ENCODE data around the gene CTPS2.

Gene CTPS2

GRCh38 chrX:16711219-16711811 lies 1.2 kb downstream of the CTPS2 start:
- DNase-seq (ENCODE audit: insufficient read length, low spot score), result no peak
- TF ChIP-seq, protein P1, sequence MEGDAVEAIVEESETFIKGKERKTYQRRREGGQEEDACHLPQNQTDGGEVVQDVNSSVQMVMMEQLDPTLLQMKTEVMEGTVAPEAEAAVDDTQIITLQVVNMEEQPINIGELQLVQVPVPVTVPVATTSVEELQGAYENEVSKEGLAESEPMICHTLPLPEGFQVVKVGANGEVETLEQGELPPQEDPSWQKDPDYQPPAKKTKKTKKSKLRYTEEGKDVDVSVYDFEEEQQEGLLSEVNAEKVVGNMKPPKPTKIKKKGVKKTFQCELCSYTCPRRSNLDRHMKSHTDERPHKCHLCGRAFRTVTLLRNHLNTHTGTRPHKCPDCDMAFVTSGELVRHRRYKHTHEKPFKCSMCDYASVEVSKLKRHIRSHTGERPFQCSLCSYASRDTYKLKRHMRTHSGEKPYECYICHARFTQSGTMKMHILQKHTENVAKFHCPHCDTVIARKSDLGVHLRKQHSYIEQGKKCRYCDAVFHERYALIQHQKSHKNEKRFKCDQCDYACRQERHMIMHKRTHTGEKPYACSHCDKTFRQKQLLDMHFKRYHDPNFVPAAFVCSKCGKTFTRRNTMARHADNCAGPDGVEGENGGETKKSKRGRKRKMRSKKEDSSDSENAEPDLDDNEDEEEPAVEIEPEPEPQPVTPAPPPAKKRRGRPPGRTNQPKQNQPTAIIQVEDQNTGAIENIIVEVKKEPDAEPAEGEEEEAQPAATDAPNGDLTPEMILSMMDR (IDR thresholded peaks at IDR 0.05; ENCODE audit: insufficient read depth, missing control alignments), result no peak
- peak; percentile 60 for FAIRE-seq

GRCh38 chrX:16708016-16708415 lies 4.5 kb downstream of the CTPS2 start:
- FAIRE-seq, result no peak
- DNase-seq (ENCODE audit: insufficient read length, low spot score), result no peak
- TF ChIP-seq, protein P1 (IDR thresholded peaks at IDR 0.05; ENCODE audit: insufficient read depth, missing control alignments), result no peak

DNA sequence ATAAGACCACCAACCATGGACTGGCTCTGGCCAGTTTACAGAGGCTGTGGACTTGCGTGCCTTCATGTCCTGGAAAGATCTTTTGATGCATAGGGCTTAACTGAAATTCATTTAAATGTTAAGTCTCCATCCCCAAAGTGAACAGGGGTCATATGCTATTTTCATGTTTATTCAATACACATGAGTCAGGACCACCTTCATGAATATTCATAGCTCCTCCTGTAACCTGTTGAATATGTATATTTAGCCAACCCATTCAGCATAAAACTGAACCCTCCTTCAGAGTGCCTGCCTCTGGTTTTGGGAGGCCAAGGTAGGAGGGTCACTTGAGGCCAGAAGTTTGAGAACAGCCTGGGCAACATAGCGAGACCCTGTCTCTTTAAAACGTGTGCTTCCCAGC lies 7.1 kb downstream of the CTPS2 start:
- DNase-seq (ENCODE audit: insufficient read length, low spot score) (no peak), FAIRE-seq (no peak)
- TF ChIP-seq, protein P1 (IDR thresholded peaks at IDR 0.05; ENCODE audit: insufficient read depth, missing control alignments), result no peak

- TF ChIP-seq, protein P1 (IDR thresholded peaks at IDR 0.05; ENCODE audit: insufficient read depth, missing control alignments), result no peak
- FAIRE-seq, result no peak
- no peak for DNase-seq (ENCODE audit: insufficient read length, low spot score)
Observed at GRCh38 chrX:16702700-16703599, 9.5 kb downstream of the CTPS2 start.

- no peak for FAIRE-seq
- DNase-seq (ENCODE audit: insufficient read length, low spot score), result no peak
- TF ChIP-seq, protein P1 (IDR thresholded peaks at IDR 0.05; ENCODE audit: insufficient read depth, missing control alignments), result no peak
Observed at GRCh38 chrX:16700734-16701133, 11.7 kb downstream of the CTPS2 start.

- TF ChIP-seq, protein P1 (IDR thresholded peaks at IDR 0.05; ENCODE audit: insufficient read depth, missing control alignments), result no peak
Observed at GRCh38 chrX:16699389-16699788, 13.1 kb downstream of the CTPS2 start.

GRCh38 chrX:16696956-16697355 lies 15.5 kb downstream of the CTPS2 start:
- TF ChIP-seq, protein P1 (IDR thresholded peaks at IDR 0.05; ENCODE audit: insufficient read depth, missing control alignments), result no peak
- DNase-seq (ENCODE audit: insufficient read length, low spot score) (no peak), FAIRE-seq (no peak)

More at GRCh38 chrX:16699389-16699788, 13.1 kb downstream of the CTPS2 start:
- DNase-seq (ENCODE audit: insufficient read length, low spot score) (no peak), FAIRE-seq (no peak)

All from D721Med (cell line).